AG09319 (cell line): ENCODE data around the gene GJB2.

Source experiments
- DNase-seq: peaks from one replicate; pipeline ENCODE4 v3.0.0-alpha.2; 2010; ENCODE audit warnings: low read depth; ENCODE audit errors: extremely low read depth
- CTCF ChIP-seq: IDR thresholded peaks from 2 replicates; pipeline ENCODE4 v1.5.1; 2011; ENCODE audit warnings: low read depth, mild to moderate bottlenecking, inconsistent platforms, low read length, moderate library complexity

The GJB2 gene

GRCh38 chr13:20146381-20146780, 46.4 kb downstream of the GJB2 start:
- no peak for TF ChIP-seq CTCF
- no peak for DNase-seq

- no peak for DNase-seq
- no peak for TF ChIP-seq CTCF
These were observed 47.2 kb downstream of the GJB2 start for GRCh38 chr13:20145521-20145920.

- no peak for DNase-seq
- no peak for TF ChIP-seq CTCF
These were observed 48.4 kb downstream of the GJB2 start for GRCh38 chr13:20144141-20144850.

GRCh38 chr13:20142927-20143480, 49.7 kb downstream of the GJB2 start:
- no peak for TF ChIP-seq CTCF
- no peak for DNase-seq

- DNase-seq: no peak
- no peak for TF ChIP-seq CTCF
These were observed 50.5 kb downstream of the GJB2 start for GRCh38 chr13:20142023-20142926.

- no peak for TF ChIP-seq CTCF
- no peak for DNase-seq
These were observed 51.3 kb downstream of the GJB2 start for GRCh38 chr13:20141238-20142022.
